ENCODE data around the gene STRIP2.
"Not testable (repeated sequence)": the region's sequence is repeated elsewhere in the genome, so short reads cannot be mapped to it uniquely, and the experiment has no call there.

Gene STRIP2

GRCh38 chr7:129534558-129535274 is 100.5 kb downstream of the STRIP2 start:
- DNase-seq, result not testable (repeated sequence)

GRCh38 chr7:129535896-129536295 is 101.7 kb downstream of the STRIP2 start:
- no peak for DNase-seq

GRCh38 chr7:129536323-129536722 is 102.1 kb downstream of the STRIP2 start:
- no peak for DNase-seq

All from KG1 (cell line).